Ishikawa (cell line): Measurements from ENCODE around the gene NME7.

Experiments used
- CEBPB ChIP-seq: IDR thresholded peaks from 2 replicates; pipeline ENCODE4 v1.6.1; 2012
- CREB1 ChIP-seq: IDR thresholded peaks from 2 replicates; pipeline ENCODE4 v1.6.1; 2012; ENCODE audit warnings: low read depth
- EGR1 ChIP-seq: IDR thresholded peaks from 2 replicates; pipeline ENCODE4 v1.6.1; 2012
- EP300 ChIP-seq: IDR thresholded peaks from 2 replicates; pipeline ENCODE4 v1.6.1; 2012; ENCODE audit warnings: borderline replicate concordance
- FOXM1 ChIP-seq: IDR thresholded peaks from 2 replicates; pipeline ENCODE4 v1.6.1; 2012; ENCODE audit warnings: low read depth, borderline replicate concordance
- MAX ChIP-seq: IDR thresholded peaks from 2 replicates; pipeline ENCODE4 v1.6.1; 2012
- NFIC ChIP-seq: IDR thresholded peaks from 2 replicates; pipeline ENCODE4 v1.6.1; 2012
- RAD21 ChIP-seq: IDR thresholded peaks from 2 replicates; pipeline ENCODE4 v1.6.1; 2012; ENCODE audit warnings: low read depth
- REST ChIP-seq: IDR thresholded peaks from 2 replicates; pipeline ENCODE4 v1.6.1; 2012; ENCODE audit warnings: low read depth, mild to moderate bottlenecking
- TAF1 ChIP-seq: IDR thresholded peaks from 2 replicates; pipeline ENCODE4 v1.6.1; 2012; ENCODE audit warnings: low read depth, mild to moderate bottlenecking
- TCF12 ChIP-seq: IDR thresholded peaks from 2 replicates; pipeline ENCODE4 v1.6.1; 2012; ENCODE audit warnings: low read depth
- TEAD4 ChIP-seq: IDR thresholded peaks from 2 replicates; pipeline ENCODE4 v1.6.1; 2012
- USF1 ChIP-seq: IDR thresholded peaks from 2 replicates; pipeline ENCODE4 v1.6.1; 2012
- YY1 ChIP-seq: IDR thresholded peaks from 2 replicates; pipeline ENCODE4 v1.6.1; 2012; ENCODE audit warnings: low read depth
- ZBTB7A ChIP-seq: IDR thresholded peaks from 2 replicates; pipeline ENCODE4 v1.6.1; 2012; ENCODE audit warnings: low read depth

The NME7 gene

GRCh38 chr1:169360415-169360814 is 7.2 kb downstream of the NME7 start:
- TF ChIP-seq CREB1: no peak
- TF ChIP-seq REST: no peak
- TF ChIP-seq TEAD4: no peak
- TF ChIP-seq TCF12: no peak
- TF ChIP-seq NFIC: no peak
- no peak for TF ChIP-seq EGR1
- no peak for TF ChIP-seq FOXM1
- no peak for TF ChIP-seq ZBTB7A
- TF ChIP-seq EP300: no peak
- no peak for TF ChIP-seq TAF1
- no peak for TF ChIP-seq YY1
- no peak for TF ChIP-seq USF1
- TF ChIP-seq MAX: no peak

GRCh38 chr1:169348383-169349036 is 19.1 kb downstream of the NME7 start:
- no peak for TF ChIP-seq EGR1
- TF ChIP-seq RAD21: peak; percentile 83
- TF ChIP-seq YY1: no peak
- TF ChIP-seq TAF1: no peak
- no peak for TF ChIP-seq EP300
- TF ChIP-seq USF1: no peak

GRCh38 chr1:169347688-169348382 is 19.8 kb downstream of the NME7 start:
- TF ChIP-seq RAD21: no peak
- no peak for TF ChIP-seq CEBPB
- TF ChIP-seq REST: no peak
- no peak for TF ChIP-seq CREB1
- no peak for TF ChIP-seq NFIC
- TF ChIP-seq EGR1: no peak
- no peak for TF ChIP-seq ZBTB7A
- no peak for TF ChIP-seq EP300
- TF ChIP-seq TAF1: no peak
- TF ChIP-seq TEAD4: no peak
- TF ChIP-seq MAX: no peak
- TF ChIP-seq FOXM1: no peak
- no peak for TF ChIP-seq TCF12
- no peak for TF ChIP-seq USF1
- TF ChIP-seq YY1: no peak

GRCh38 chr1:169346036-169346589 is 21.5 kb downstream of the NME7 start:
- TF ChIP-seq NFIC: no peak
- no peak for TF ChIP-seq REST
- TF ChIP-seq TCF12: no peak
- no peak for TF ChIP-seq TEAD4
- TF ChIP-seq USF1: no peak
- no peak for TF ChIP-seq EP300
- TF ChIP-seq CEBPB: no peak
- no peak for TF ChIP-seq RAD21
- TF ChIP-seq EGR1: no peak
